ENCODE results near the gene CCDC178.

CCDC178 gene

DNA sequence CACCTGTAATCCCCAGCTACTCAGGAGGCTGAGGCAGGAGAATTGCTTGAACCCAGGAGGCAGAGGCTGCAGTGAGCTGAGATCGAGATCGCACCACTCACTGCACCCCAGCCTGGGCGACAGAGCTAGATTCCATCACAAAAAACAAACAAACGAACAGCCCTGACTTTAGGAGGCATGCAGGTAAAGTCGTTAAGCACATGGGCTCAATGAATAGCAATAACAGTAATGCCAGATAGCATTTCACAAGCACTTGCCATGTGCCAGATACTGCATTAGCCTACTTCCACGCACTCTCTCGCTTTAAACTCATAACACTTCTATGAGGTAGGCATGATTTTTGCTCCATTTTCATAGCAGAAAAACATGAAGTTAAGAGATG is 532.1 kb downstream of the CCDC178 start:
- Histone ChIP-seq H3K4me3 (ENCODE audit: low read depth, low read length) (no peak overlapping the region), H3K4me1 (ENCODE audit: control insufficient read depth in 1 of 2, insufficient read depth in 2 of 2, low read length in 2 of 2) (no peaks in the 10 kb centered on the region), H3K23ac (ENCODE audit: low read length) (no peak overlapping the region), H3K4ac (ENCODE audit: low read depth, low read length) (no peak overlapping the region), H4K12ac (ENCODE audit: low read depth, low read length) (no peak overlapping the region), H3K79me1 (ENCODE audit: low read length) (no peaks in the 10 kb centered on the region), H3K4me2 (ENCODE audit: low read length) (no peak overlapping the region), H2AFZ (ENCODE audit: insufficient read depth, low read length, poor library complexity) (no peak overlapping the region), H3K9ac (ENCODE audit: low read length) (no peak overlapping the region), H4K91ac (ENCODE audit: low read depth, low read length) (no peak overlapping the region), H3K18ac (ENCODE audit: low read length) (no peak overlapping the region), H3K27me3 (ENCODE audit: insufficient read depth, low read length) (no peaks in the 10 kb centered on the region), H2BK12ac (ENCODE audit: low read length) (no peak overlapping the region), H2BK120ac (ENCODE audit: insufficient read depth, low read length, poor library complexity) (no peak overlapping the region), H3K14ac (ENCODE audit: low read length) (no peak overlapping the region), H2BK5ac (ENCODE audit: low read depth, low read length, poor library complexity) (no peak overlapping the region), H4K8ac (ENCODE audit: low read depth, low read length) (no peak overlapping the region), H2AK5ac (ENCODE audit: low read length) (no peak overlapping the region), H3K36me3 (ENCODE audit: control insufficient read depth in 1 of 2, insufficient read depth in 2 of 2, low read length in 2 of 2) (no peaks in the 10 kb centered on the region), H3K27ac (ENCODE audit: low read depth, low read length) (no peak overlapping the region), H3K9me3 (ENCODE audit: insufficient read depth, low read depth, low read length) (no peaks in the 10 kb centered on the region), H3K79me2 (ENCODE audit: control insufficient read depth, insufficient read depth, low read length, poor library complexity) (no peaks in the 10 kb centered on the region)
- DNase-seq, result no peak
- no CpG with 5 or more reads among the region's 7 CpGs for WGBS (ENCODE audit: extremely low coverage, insufficient coverage, insufficient read length)

DNA sequence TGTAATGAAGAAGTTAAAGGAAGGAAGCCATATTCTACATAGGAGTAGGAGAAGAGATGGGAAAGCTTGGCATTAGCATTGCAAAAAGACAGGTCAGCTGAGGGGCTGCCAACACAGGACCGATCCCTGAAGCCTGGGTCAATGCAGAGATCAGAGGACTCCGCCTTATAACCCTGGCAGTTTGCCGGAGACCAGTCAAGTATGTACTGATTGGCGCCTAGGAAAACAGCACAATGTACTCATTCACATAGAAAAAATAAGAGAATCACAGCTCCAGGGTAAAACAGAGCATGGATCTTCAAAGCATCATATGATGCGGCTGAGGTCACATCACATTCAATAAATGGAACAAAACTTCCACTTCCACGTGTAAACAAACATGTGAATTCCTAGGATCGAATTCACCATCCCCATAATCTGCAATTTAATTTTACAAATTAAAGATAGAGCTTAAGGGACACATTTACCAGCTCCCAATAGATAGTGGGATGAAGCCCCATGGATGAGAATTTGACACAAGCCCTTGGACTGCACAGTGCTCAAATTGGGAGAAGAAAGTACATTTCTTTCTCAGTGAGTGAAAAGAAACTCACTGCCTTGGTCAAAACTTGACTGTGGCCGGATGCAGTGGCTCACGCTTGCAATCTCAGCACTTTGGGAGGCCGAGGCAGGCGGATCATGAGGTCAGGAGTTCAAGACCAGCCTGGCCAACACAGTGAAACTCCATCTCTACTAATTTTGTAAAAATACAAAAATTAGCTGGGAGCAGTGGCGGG is 532.7 kb downstream of the CCDC178 start:
- Histone ChIP-seq H3K4me3 (ENCODE audit: low read depth, low read length) (no peak overlapping the region), H3K27ac (ENCODE audit: low read depth, low read length) (no peak overlapping the region), H3K4me1 (ENCODE audit: control insufficient read depth in 1 of 2, insufficient read depth in 2 of 2, low read length in 2 of 2) (no peaks in the 10 kb centered on the region), H3K79me1 (ENCODE audit: low read length) (no peaks in the 10 kb centered on the region), H4K8ac (ENCODE audit: low read depth, low read length) (no peak overlapping the region), H2BK5ac (ENCODE audit: low read depth, low read length, poor library complexity) (no peak overlapping the region), H3K27me3 (ENCODE audit: insufficient read depth, low read length) (no peaks in the 10 kb centered on the region), H2AFZ (ENCODE audit: insufficient read depth, low read length, poor library complexity) (no peak overlapping the region), H2BK120ac (ENCODE audit: insufficient read depth, low read length, poor library complexity) (no peak overlapping the region), H3K18ac (ENCODE audit: low read length) (no peak overlapping the region), H3K14ac (ENCODE audit: low read length) (no peak overlapping the region), H2BK12ac (ENCODE audit: low read length) (no peak overlapping the region), H4K12ac (ENCODE audit: low read depth, low read length) (no peak overlapping the region), H3K4me2 (ENCODE audit: low read length) (no peak overlapping the region), H3K79me2 (ENCODE audit: control insufficient read depth, insufficient read depth, low read length, poor library complexity) (no peaks in the 10 kb centered on the region), H3K9ac (ENCODE audit: low read length) (no peak overlapping the region), H3K36me3 (ENCODE audit: control insufficient read depth in 1 of 2, insufficient read depth in 2 of 2, low read length in 2 of 2) (no peaks in the 10 kb centered on the region), H4K91ac (ENCODE audit: low read depth, low read length) (no peak overlapping the region), H2AK5ac (ENCODE audit: low read length) (no peak overlapping the region), H3K23ac (ENCODE audit: low read length) (no peak overlapping the region), H3K9me3 (ENCODE audit: insufficient read depth, low read depth, low read length) (no peaks in the 10 kb centered on the region), H3K4ac (ENCODE audit: low read depth, low read length) (no peak overlapping the region)
- DNase-seq, result no peak
- WGBS (ENCODE audit: extremely low coverage, insufficient coverage, insufficient read length), result no CpG with 5 or more reads among the region's 12 CpGs

DNA sequence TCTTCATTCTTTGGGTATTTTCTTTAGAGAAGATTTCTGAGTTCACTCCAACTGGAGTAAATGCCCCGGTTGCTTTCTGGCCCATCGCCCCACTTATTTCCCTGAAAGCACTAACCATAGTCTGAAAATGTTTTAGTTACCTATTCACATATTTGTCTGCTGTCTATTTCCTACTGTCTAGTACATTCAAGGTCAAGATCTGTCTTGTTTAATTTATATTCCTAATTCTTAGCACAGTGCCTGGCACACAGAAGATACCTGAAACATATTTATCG is 533.3 kb downstream of the CCDC178 start:
- Histone ChIP-seq H3K4me1 (ENCODE audit: control insufficient read depth in 1 of 2, insufficient read depth in 2 of 2, low read length in 2 of 2) (no peaks in the 10 kb centered on the region), H3K27me3 (ENCODE audit: insufficient read depth, low read length) (no peaks in the 10 kb centered on the region), H3K79me2 (ENCODE audit: control insufficient read depth, insufficient read depth, low read length, poor library complexity) (no peaks in the 10 kb centered on the region), H3K4me3 (ENCODE audit: low read depth, low read length) (no peak overlapping the region), H3K27ac (ENCODE audit: low read depth, low read length) (no peak overlapping the region), H3K36me3 (ENCODE audit: control insufficient read depth in 1 of 2, insufficient read depth in 2 of 2, low read length in 2 of 2) (no peaks in the 10 kb centered on the region), H3K4ac (ENCODE audit: low read depth, low read length) (no peak overlapping the region), H4K8ac (ENCODE audit: low read depth, low read length) (no peak overlapping the region), H3K9me3 (ENCODE audit: insufficient read depth, low read depth, low read length) (no peaks in the 10 kb centered on the region), H3K23ac (ENCODE audit: low read length) (no peak overlapping the region), H3K79me1 (ENCODE audit: low read length) (no peaks in the 10 kb centered on the region), H2BK12ac (ENCODE audit: low read length) (no peak overlapping the region), H3K9ac (ENCODE audit: low read length) (no peak overlapping the region), H2AK5ac (ENCODE audit: low read length) (no peak overlapping the region), H2AFZ (ENCODE audit: insufficient read depth, low read length, poor library complexity) (no peak overlapping the region), H2BK5ac (ENCODE audit: low read depth, low read length, poor library complexity) (no peak overlapping the region), H3K14ac (ENCODE audit: low read length) (no peak overlapping the region), H3K18ac (ENCODE audit: low read length) (no peak overlapping the region), H2BK120ac (ENCODE audit: insufficient read depth, low read length, poor library complexity) (no peak overlapping the region), H4K91ac (ENCODE audit: low read depth, low read length) (no peak overlapping the region), H3K4me2 (ENCODE audit: low read length) (no peak overlapping the region), H4K12ac (ENCODE audit: low read depth, low read length) (no peak overlapping the region)
- no peak for DNase-seq
- WGBS (ENCODE audit: extremely low coverage, insufficient coverage, insufficient read length), result no CpG with 5 or more reads among the region's 3 CpGs

DNA sequence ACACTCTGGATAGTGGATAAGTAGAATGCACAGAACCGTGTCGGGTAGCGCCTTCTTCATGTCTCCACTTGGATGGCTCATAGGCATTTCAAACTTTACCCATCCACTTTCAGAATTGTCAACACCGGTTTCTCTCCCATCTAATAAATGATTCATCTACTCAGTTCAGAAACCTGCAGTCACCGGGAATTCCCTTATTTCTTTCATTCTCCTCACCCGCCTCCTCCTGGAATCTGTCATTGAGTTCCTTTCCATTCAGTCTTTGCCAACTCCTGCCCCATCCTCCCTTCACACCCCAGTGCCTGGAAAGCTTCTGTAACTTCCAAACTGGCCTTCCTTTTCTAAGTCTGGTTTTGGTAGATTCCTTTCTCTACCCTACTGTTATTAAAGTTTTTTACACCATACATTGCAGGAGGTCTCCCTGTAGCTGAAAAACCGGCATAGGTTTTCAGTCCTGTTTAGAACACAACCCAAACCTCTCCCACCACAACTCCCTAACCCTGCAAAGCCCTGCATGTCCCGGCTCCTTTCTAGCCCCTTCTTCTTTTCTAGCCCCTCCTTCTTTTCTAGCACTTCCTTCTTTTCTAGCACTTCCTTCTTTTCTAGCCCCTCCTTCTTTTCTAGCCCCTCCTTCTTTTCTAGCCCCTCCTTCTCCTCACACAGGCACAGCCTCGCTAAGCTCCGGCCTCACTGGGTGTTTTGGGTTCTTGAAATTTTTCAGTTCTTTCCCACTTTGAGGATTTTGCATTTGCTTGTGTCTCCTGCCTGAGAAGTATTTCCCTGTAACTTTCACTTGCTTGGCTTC is 533.8 kb downstream of the CCDC178 start:
- no peak overlapping the region for H3K27ac ChIP-seq (ENCODE audit: low read depth, low read length)
- H2AFZ ChIP-seq (ENCODE audit: insufficient read depth, low read length, poor library complexity), result no peak overlapping the region
- no peak overlapping the region for H4K8ac ChIP-seq (ENCODE audit: low read depth, low read length)
- no peak overlapping the region for H2AK5ac ChIP-seq (ENCODE audit: low read length)
- H2BK5ac ChIP-seq (ENCODE audit: low read depth, low read length, poor library complexity), result no peak overlapping the region
- H3K79me1 ChIP-seq (ENCODE audit: low read length), result no peaks in the 10 kb centered on the region
- no peak overlapping the region for H3K9ac ChIP-seq (ENCODE audit: low read length)
- no peak overlapping the region for H4K12ac ChIP-seq (ENCODE audit: low read depth, low read length)
- no peak overlapping the region for H3K18ac ChIP-seq (ENCODE audit: low read length)
- DNase-seq, result no peak
- H3K23ac ChIP-seq (ENCODE audit: low read length), result no peak overlapping the region
- no peak overlapping the region for H3K4ac ChIP-seq (ENCODE audit: low read depth, low read length)
- H3K79me2 ChIP-seq (ENCODE audit: control insufficient read depth, insufficient read depth, low read length, poor library complexity), result no peaks in the 10 kb centered on the region
- no peak overlapping the region for H3K4me3 ChIP-seq (ENCODE audit: low read depth, low read length)
- no CpG with 5 or more reads among the region's 10 CpGs for WGBS (ENCODE audit: extremely low coverage, insufficient coverage, insufficient read length)
- H2BK12ac ChIP-seq (ENCODE audit: low read length), result no peak overlapping the region
- no peak overlapping the region for H4K91ac ChIP-seq (ENCODE audit: low read depth, low read length)
- H2BK120ac ChIP-seq (ENCODE audit: insufficient read depth, low read length, poor library complexity), result no peak overlapping the region
- no peak overlapping the region for H3K14ac ChIP-seq (ENCODE audit: low read length)
- no peaks in the 10 kb centered on the region for H3K4me1 ChIP-seq (ENCODE audit: control insufficient read depth in 1 of 2, insufficient read depth in 2 of 2, low read length in 2 of 2)
- no peaks in the 10 kb centered on the region for H3K27me3 ChIP-seq (ENCODE audit: insufficient read depth, low read length)
- H3K9me3 ChIP-seq (ENCODE audit: insufficient read depth, low read depth, low read length), result no peaks in the 10 kb centered on the region
- H3K4me2 ChIP-seq (ENCODE audit: low read length), result no peak overlapping the region
- no peaks in the 10 kb centered on the region for H3K36me3 ChIP-seq (ENCODE audit: control insufficient read depth in 1 of 2, insufficient read depth in 2 of 2, low read length in 2 of 2)
